KBM-7 (cell line): ENCODE results near the gene CBX5.
"Not testable (repeated sequence)": the region's sequence is repeated elsewhere in the genome, so short reads cannot be mapped to it uniquely, and the experiment has no call there.

Experiments used
- DNase-seq: peaks from one replicate; pipeline ENCODE4 v3.0.0-alpha.2; 2015
- in situ Hi-C: fragments of 300-500 bp; cut with MboI; formaldehyde crosslinking; loops from 2 replicates; pipeline ENCODE4 v1.14.3; 2020; ENCODE audit warnings: low sequenced_read_pairs, low pct_unique_long_range_greater_than_20kb, mixed read lengths

Gene CBX5

GRCh38 chr12:54296393-54297099, 16.6 kb upstream of the CBX5 start:
- DNase-seq = no peak
- in situ Hi-C loops = no loop called here

GRCh38 chr12:54294953-54295566, 15.1 kb upstream of the CBX5 start:
- no peak for DNase-seq
- in situ Hi-C loops = no loop called here

DNA sequence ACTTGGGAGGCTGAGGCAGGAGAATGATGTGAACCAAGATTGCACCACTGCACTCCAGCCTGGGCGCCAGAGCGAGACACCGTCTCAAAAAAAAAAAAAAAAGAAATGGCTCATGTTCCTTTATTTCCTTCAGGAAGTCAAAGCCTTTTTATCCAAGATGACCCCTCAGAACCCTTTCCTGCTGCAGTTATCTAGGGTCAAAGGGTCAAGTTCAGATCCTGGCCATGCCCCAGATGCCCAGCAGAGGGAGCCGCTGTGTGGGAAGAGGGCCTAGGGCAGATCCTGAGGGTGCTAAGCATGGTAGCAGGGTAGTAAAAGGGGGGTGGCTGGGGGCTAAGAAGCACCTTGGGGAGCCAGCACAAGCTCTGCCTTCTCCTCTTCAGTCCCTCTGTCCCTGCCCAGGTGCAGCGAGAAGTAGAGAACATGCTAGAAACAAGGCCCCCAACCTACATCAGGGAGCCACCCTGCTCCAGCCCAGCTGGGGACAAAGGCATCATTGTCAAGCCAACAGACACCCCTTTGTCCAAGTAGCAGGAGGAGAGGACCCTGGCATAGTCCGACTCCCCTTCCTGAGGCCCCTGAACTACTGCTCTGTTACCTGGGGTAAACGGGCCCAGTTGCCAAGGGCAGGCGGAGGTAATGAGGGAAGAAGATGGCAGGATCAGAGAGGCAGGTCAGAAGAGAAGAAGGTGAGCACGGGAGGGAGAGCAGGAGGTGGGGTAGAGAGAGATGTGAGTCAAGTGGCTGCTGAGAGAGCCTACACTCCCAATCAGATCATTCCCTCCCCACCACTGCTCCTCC, 14.4 kb upstream of the CBX5 start:
- DNase-seq = peak; percentile 83
- in situ Hi-C loops = no loop called here

GRCh38 chr12:54292931-54293241, 13.0 kb upstream of the CBX5 start:
- in situ Hi-C loops = no loop called here
- no peak for DNase-seq

DNA sequence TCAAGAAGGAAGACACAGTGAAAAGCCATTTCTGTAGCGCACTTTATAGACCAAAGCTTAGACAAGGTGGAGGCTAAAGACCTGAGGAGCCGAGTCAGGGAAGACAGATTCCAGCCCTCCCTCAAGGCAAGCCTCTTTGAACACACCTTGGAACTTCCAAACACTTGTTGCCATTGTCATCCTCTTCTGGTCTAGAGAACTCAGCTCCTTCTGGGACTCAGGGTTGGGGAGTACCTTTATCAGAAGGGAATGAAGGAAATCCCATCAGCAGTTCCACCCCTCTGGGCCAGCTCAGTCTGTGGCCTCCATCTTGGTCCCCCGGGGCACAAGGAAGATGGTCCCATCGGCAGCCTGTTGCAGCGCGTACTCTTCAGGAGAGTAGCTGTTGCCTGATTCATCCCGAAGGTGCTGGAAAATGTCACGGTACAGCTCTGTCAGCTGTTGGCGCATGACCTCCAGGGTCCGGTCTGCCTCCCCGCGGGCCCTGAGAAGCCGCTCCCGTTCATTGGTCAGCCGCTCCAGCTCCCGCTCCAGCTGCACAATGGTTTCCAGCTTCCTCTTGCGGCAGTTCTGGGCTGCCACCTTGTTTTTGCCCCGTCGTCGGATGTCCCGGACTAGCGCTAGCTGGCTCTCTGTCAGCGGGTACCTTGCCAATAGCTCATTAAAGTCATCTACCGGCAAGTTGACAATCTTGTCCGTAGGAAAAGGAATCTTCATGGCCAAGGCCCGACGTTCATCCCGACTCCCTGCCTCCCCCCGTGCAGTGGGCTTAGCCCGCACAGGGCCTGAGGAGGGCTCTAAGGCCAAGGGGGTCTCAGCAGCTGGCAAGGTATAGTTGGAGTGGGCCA, 12.4 kb upstream of the CBX5 start:
- in situ Hi-C loops = no loop called here

DNA sequence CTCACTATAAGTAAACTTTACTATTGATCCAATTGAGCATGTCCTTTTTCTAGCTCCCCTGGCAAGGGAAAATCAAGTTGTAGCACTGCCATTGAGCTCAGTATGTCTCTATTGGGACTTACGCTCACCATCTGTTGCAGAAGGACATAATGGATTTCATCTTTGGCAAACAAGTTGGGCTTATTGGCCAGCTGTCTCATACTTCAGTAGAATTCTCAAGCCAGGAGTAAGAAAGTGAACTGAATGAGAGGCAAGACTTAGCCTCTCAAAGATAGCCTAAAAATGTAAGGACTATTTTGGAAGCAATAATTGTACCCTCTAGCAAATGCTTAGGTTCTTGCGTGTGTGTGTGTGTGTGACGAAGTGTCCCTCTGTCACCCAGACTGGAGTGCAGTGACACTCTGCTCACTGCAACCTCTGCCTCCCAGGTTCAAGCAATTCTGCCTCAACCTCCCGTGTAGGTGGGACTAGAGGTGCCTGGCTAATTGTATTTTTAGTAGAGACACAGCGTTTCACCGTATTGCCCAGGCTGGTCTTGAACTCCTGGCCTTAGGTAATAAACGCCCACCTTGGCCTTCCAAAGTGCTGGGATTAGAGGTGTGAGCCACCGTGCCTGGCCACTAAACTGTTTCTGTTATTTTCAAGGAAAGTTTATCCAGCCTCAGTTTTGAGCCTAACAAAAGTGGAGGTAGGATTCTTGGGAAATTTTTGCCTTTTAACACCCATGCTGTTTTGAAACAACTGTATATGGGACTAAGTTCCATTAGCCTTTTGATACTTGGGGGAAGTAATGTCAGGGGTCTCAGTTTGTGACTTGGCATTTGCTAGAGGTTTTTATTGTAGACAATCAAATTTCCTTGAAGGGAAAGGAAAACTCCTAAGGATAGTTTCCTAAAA, 7.6 kb upstream of the CBX5 start:
- in situ Hi-C loops = no loop called here
- no peak for DNase-seq

More for the DNA sequence above, 12.4 kb upstream of the CBX5 start:
- DNase-seq = no peak

GRCh38 chr12:54286042-54287030, 6.4 kb upstream of the CBX5 start:
- DNase-seq = no peak
- in situ Hi-C loops = no loop called here

- in situ Hi-C loops = no loop called here
- DNase-seq = no peak
Measured at GRCh38 chr12:54285150-54286041, 5.5 kb upstream of the CBX5 start.

DNA sequence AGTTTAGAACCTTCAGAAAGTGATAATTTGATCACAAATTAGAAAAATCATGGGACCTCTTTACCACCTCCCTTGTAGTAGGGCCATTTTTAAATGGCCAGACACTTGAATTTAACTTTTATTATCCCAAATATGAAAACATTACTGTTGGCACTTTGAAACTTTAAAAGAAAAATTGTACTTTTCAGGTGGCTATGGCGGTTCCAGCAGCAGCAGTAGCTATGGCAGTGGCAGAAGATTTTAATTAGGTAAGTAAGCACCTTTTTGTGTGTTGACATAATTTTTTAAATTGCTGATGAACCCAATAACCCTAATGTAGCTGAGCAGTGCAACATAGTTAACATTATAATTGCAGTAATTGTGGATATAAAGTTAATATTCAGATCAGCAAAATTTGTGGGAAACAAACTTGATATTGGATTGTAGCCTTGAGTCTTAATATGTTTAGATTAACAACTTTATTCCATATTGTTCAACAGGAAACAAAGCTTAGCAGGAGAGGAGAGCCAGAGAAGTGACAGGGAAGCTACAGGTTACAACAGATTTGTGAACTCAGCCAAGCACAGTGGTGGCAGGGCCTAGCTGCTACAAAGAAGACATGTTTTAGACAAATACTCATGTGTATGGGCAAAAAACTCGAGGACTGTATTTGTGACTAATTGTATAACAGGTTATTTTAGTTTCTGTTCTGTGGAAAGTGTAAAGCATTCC, 4.3 kb upstream of the CBX5 start:
- in situ Hi-C loops = not testable (repeated sequence)

GRCh38 chr12:54282949-54283593, 3.1 kb upstream of the CBX5 start:
- in situ Hi-C loops = no loop called here
- no peak for DNase-seq

More for the DNA sequence above, 4.3 kb upstream of the CBX5 start:
- not testable (repeated sequence) for DNase-seq

DNA sequence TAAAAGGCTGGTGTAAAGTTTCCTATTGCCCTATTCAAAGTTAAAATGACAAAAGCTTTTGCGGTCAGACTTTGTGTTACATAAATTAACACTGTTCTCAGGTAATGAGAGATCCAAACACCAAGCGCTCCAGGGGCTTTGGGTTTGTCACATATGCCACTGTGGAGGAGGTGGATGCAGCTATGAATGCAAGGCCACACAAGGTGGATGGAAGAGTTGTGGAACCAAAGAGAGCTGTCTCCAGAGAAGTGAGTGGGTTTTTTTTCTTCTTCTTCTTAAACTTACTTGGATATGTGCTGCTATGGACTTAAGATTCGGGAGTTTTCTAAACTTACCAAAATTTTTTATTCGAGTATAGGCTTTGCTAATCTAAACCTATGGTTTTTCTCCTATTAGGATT, 1.8 kb upstream of the CBX5 start:
- DNase-seq, in situ Hi-C loops: not testable (repeated sequence)

DNA sequence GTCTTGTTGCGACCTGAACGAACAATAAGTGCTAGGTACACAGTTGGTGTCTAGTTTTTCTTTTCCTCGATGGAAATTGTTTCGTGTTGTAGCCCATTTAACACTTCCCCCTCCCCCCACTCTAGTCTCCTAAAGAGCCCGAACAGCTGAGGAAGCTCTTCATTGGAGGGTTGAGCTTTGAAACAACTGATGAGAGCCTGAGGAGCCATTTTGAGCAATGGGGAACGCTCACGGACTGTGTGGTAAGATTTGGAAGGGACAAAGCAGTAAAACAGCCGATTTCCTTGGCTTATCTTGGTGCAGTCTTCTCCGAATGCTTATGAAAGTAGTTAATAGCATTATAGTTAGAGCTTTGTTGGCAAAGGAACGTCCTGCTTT, 1.3 kb upstream of the CBX5 start:
- DNase-seq, in situ Hi-C loops: not testable (repeated sequence)

DNA sequence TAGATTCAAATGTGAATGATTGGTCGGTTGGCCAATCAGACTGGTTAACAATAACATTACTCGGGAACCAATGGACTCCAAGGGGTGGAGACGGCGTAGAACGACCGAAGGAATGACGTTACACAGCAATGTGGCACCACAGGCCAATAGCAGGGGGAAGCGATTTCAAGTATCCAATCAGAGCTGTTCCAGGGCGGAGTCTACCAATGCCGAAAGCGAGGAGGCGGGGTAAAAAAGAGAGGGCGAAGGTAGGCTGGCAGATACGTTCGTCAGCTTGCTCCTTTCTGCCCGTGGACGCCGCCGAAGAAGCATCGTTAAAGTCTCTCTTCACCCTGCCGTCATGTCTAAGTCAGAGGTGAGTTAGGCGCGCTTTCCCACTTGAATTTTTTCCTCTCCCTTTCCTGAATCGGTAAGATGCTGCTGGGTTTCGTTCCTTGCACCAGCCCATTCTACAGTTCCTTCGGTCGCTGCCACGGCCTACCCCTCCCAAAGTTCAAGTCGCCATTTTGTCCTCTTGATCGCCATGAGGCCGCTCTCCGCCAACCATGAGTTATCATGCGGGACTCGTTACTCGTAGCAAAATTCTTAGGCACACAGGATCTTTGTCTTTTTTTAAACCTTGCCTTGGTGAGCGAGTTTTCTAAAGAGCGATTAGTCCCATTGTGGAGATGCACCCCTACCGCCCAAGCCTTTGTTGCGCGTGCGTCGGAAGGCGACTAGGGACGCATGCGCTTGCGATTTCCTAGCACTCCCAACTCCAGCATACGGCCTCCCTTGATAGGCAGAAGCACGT, 742 bp upstream of the CBX5 start, which contains the start of gene HNRNPA1:
Gene HNRNPA1, plus strand, starts transcription at position 259 of the 793 bp plus-strand sequence. Its CDS starts 82 bp downstream, at position 341.
- in situ Hi-C loops = no loop called here
- peak; percentile 99 for DNase-seq

DNA sequence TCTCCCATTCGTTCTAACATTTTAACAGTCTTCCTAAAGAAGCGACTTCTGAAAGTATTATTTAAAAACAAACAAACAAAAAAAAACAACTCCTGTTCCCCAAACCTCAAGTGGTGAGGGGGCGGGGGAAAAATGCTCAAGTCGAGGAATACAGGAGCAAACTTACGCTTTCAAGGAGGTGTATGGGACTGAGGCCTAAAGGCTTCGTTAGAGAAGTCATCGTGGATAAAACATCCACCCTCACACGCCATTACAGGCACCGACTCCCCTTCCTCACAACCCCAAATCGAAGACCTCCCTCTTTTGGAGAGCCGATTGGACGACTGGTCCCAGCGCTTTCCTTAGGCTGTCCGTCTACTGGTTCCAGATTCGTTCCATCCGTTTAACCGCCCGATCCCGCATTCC, 693 bp downstream of the CBX5 start:
- DNase-seq = no peak
- in situ Hi-C loops = no loop called here
